Renal cortical epithelial cell (primary cell): ENCODE measurements around the gene GPHB5. TPM values are rescaled to one million over a fixed set of nuclear protein-coding genes. Genes with fewer than 3 reads are reported as not detected.
"Not testable (repeated sequence)": the region's sequence is repeated elsewhere in the genome, so short reads cannot be mapped to it uniquely, and the experiment has no call there.

Source experiments
- DNase-seq: peaks from one replicate; pipeline ENCODE4 v3.0.0-alpha.2; 2011; ENCODE audit warnings: low read depth
- total RNA-seq: library from RNA; depleted of rRNA; stranded (reverse); fragments of >200 nt; gene quantifications from 2 replicates; pipeline ENCODE4 v1.2.3, GENCODE V29; 2014

The GPHB5 gene, protein sequence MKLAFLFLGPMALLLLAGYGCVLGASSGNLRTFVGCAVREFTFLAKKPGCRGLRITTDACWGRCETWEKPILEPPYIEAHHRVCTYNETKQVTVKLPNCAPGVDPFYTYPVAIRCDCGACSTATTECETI
- not detected in 2 replicates for total RNA-seq

DNA sequence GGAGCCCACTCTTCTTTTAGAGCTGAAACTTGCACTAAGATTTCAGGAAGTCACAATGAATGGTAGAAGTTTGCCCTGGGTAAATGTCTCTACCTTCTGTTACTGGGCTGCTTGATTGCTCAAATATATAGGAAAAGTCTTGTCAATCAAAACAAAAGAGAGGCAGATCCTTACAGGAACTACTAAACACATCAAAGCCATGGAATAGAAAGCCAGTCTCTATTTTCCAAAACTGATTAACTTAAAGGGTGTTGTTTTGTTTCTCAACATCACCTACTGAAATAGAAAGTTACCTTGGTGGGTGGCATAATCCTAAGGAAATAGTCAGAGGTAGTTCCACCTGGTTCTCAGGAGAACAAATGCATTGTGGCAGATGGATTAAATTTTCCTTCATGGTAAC, at the start of gene GPHB5:
Gene GPHB5, minus strand, starts transcription at position 101 of the 400 bp plus-strand sequence. CDS start 1,086 bp downstream, outside the sequence.
- DNase-seq: no peak

DNA sequence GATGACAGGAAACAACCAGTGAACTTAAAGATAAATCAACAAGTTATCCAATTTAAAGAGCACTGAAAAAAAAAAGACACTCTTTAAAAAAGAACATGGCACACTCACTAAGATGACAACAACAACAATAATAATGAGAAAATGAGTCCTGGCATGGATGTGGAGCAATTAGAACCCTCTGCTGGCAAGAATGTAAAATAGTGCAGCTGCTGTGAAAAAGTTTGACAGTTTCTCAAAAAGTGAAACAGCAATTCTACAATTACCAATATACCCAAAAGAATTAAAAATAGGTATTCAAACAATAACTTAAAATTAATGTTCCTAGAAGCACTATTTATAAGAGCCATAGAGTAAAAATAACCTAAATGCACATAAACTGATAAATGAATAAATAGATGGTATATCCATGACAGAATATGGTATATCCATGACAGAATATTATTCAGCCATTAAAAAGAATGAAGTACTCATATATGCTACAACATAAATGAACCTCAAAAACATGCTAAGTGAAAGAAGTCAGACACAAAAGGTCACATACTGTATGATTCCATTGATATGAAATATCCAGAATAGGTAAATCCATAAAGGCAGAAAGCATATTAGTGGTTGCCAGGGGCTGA, 49.1 kb upstream of the GPHB5 start:
- no peak for DNase-seq

- DNase-seq: no peak
Observed at GRCh38 chr14:63362389-63362819, 43.7 kb upstream of the GPHB5 start.

- no peak for DNase-seq
Observed at GRCh38 chr14:63361790-63362189, 43.1 kb upstream of the GPHB5 start.

- no peak for DNase-seq
Observed at GRCh38 chr14:63357841-63358240, 39.1 kb upstream of the GPHB5 start.

DNA sequence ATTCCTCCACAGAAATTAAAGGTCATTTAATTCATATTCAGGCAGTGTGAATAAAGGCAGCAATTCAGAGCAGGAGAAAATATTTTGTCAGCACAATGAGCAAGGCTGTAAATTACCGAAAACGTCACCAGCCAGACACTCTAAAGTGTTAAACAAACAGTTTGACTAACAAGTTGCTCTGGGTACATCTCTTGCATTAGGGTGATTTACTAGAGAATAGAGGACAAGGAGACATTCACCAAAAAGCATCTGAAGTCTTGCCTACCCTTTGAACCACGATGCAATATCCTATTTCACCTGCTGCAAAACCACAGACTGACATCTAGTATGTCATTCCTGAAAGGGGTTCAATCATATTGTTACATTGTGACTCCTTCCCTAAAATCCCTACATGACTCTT, 27.1 kb upstream of the GPHB5 start:
- no peak for DNase-seq

DNA sequence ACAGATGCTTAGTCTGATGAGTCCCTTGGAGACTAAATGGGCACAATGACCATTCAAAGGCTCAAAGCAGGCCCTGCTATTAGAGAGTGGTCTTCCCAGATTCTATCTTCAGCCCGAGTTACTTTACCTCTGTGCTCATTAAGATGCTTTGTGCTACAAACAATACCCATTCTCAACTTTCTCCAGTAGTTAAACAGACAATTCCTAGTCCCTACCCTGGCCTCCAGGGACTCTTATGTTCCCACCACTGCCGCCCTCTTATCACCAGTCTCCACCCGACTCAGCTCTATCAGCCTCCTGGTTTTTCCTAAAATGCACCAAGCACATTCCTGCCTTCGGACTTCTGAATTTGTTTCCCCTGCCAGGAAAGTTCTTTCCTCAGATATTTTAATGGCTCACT, 25.6 kb upstream of the GPHB5 start:
- DNase-seq: no peak

DNA sequence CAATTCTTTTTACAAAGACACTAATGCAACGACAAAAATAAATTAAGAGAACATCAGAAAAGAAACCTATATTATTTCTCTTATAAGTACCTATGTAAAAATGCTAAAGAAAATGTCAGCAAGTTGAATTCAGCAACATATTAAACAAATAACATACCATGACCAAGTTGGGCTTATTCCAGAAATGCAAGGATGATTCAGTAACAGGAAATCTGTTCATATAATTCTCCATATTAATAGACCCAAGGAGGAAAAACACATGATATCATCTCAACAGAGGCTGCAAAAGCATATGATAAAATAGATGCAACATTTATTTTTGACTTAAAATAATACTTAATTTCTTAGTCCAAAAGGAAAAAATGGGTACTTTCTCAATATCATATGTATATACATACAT, 25.1 kb upstream of the GPHB5 start:
- DNase-seq: no peak

DNA sequence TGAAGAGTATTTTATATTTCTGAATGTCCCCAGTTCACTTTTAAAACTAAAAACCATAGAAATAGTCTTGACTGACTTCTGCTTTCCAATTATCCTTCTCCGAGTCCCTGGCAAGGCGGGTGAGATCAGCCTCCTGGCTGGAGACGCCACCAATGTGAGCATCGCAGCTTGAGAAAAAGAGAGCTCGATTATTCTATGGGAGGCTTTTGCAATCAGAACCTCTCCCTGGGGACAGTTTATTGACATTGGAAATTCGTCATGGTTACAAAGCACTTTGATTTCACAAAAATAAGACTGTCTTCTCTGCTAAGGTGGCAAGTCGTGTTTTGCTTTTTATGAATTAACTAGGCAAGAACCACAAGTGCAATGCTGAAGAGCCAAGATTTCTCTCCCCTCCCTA, 23.6 kb upstream of the GPHB5 start:
- DNase-seq: no peak

GRCh38 chr14:63328787-63329737, 10.3 kb upstream of the GPHB5 start:
- no peak for DNase-seq

GRCh38 chr14:63326840-63327239, 8.1 kb upstream of the GPHB5 start:
- no peak for DNase-seq

- no peak for DNase-seq
Observed at GRCh38 chr14:63322897-63323573, 4.3 kb upstream of the GPHB5 start.

- DNase-seq: no peak
Observed at GRCh38 chr14:63322472-63322871, 3.7 kb upstream of the GPHB5 start.

DNA sequence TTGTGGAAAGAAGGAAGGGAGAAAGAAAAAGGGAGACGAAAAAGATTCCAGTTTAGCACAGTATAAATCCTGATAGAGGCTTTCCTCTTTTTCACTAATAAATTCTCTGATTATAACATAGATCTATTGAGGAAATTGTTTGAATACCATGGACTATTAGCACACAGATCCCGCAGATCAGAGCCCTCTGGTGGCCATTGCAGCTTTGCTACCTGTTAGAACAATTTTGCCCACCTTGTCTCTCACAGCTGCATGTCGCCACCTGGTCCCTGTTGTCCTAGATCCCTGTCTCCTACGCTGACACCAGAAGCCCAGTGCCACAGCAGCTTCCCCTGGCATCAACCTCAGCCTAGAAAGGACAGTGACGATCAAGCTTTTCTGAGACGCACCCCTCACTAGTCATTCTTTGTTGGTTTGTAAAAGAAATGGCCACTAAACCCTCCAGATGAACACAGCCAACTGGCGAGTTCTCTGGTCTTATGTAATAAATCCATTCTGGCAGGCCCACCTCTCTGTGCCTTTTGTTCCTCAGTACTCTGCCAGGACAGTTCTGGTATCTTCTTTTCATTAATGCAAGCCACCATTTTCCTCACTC, 9.9 kb downstream of the GPHB5 start:
- DNase-seq: peak; percentile 12

- not testable (repeated sequence) for DNase-seq
Observed at GRCh38 chr14:63304429-63304828, 14.3 kb downstream of the GPHB5 start.

DNA sequence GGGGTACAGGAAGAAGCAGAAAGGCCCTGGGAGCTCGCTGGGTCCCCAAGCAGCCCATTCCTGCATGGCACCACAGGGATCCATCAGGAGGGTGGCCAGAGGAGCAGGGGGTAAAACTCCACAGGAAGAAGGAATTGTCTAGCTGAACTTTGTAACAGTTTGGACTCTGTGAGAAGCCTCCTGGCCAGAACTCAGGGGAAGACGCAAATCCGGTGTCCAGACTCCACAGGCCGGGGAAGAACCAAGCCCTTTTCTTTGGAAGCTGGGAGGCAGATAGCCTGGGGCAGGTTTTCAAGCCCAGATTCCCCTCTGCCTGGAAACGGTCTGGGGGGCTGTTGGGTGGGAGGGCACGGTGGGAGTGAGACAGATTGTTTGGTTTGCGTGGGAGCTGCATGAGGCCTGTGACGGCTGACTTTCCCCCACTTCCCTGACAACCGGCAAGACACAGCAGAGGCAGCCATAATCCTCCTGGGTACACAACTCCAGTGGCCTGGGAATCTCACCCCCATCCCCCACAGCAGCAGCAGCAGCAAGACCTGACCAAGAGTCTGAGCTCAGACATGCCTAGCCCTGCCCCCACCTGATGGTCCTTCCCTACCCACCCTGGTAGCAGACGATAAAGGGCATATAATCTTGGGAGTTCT, 16.7 kb downstream of the GPHB5 start:
- no peak for DNase-seq

DNA sequence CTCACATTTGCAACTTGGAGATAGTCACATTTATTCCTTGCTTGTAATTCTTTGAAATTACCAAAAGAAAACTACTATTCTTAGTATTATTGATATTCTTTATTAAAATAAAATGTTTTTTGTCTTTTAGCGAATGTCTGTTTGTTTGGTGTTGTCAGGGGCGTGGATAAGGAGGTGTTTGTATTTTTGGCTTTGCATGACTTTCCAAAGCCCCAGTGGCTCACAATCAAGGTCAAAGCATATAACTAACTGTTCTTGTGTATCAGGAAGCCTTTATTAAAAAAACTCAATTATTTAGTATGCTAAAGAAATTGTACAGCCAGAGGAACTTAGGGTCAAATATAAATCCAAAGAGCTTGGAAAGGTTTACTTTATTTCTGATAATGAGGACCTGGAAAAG, 17.9 kb downstream of the GPHB5 start:
- DNase-seq: no peak

DNA sequence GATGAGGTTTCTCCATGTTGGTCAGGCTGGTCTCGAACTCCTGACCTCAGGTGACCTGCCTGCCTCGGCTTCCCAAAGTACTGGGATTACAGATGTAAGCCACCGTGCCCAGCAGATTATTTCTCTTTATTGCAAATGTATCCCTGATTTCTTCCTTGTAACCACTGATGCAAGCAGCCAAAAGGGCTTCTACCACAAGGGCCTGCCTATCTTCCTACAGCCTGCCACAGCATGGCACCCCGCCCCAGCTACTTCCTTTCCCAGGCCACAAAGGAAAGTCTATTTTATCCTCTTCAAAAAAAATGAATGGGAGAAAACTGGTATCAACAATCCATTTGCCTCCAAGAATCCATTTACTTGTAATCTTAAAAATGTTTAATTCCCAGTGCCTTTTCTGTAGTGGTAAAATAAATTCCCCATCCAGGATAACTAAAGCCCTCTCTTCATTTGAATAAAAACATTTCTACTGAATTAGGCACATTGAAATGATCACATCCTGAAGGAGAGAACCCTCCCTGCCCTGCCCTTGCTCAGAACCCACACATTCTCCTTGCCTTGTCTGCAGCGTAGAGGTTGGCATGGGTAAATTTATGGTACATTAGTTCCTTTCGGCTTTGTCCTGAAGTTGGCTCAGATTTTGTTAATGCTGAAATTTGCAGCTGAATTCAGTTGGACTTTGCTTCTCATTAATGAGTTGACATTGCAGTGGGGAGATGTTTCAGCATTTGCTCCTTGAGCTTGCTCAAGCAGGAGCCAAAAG, 19.2 kb downstream of the GPHB5 start:
- no peak for DNase-seq

DNA sequence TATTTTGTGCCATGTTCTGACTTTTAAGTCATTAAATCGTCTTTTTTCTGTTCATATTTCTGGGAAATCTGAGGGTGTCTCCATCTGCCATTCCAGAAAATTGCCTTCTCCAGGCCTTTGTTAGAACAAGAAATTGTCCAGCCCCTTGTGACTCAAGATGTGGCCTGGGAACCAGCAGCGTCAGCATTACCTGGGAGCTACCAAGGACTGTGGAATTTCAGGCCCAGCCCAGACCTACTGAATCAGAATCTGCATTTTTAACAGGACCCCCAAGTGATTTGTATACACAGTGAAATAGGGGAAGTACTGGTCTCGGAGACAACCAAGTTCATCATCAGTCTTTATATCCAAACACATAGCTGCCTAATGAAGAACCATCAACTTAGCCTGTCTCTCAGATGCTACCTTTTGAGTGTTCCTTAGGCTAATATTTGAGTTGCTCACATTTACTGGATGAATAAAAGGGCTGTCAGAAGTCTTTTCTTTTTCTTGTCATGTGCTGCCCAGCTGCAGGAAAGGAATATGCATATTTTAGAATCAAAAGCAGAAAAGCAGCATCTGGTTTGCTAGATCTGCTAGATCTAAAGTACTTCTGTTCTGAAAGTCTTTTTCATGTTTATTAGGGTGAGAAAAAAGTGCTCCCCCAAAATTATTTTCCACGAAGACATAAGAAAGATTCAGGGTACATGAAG, 21.2 kb downstream of the GPHB5 start:
- no peak for DNase-seq

- DNase-seq: no peak
Observed at GRCh38 chr14:63296060-63296563, 22.6 kb downstream of the GPHB5 start.
